H1 (cell line): ENCODE results near the gene GPR161. TPM values are rescaled to one million over a fixed set of nuclear protein-coding genes. Genes with fewer than 3 reads are reported as not detected.

Source experiments
- CTCF ChIA-PET: fragments of 300-600 bp; sonication (Branson Sonifier 250); formaldehyde crosslinking; loops from one replicate; lab custom pipeline; 2021; ENCODE audit not compliant: partially characterized antibody; lab: Charles Lee
- POLR2A ChIA-PET: fragments of 300-600 bp; sonication (Branson Sonifier 250); formaldehyde crosslinking; loops from one replicate; lab custom pipeline; 2021; ENCODE audit warnings: inconsistent platforms; ENCODE audit not compliant: partially characterized antibody; lab: Charles Lee
- DNase-seq, 2 experiments: peaks; one replicate each; pipeline versions ENCODE4 v3.0.0 to v3.0.0-alpha.2; 2010 to 2022; ENCODE audit warnings: low spot score in 2 of 2, low read depth in 1 of 2, mixed read lengths in 1 of 2
- FAIRE-seq: peaks from 2 replicates; lab custom pipeline; 2011; peaks lifted over from hg19 to GRCh38; lab: Jason Lieb, UNC
- H2AFZ ChIP-seq: 2 replicates; pipeline ENCODE4 v1.8.1; 2012; ENCODE audit warnings: low read length, inconsistent platforms
- H2AK5ac ChIP-seq: 2 replicates; pipeline ENCODE4 v1.6.1; 2013; ENCODE audit warnings: low read depth, low read length
- H2BK120ac ChIP-seq: replicated peaks from 2 replicates; pipeline ENCODE3; 2013; ENCODE audit warnings: low read depth, low read length, inconsistent platforms
- H2BK12ac ChIP-seq: 2 replicates; pipeline ENCODE4 v1.6.1; 2013; ENCODE audit warnings: low read depth, low read length
- H2BK15ac ChIP-seq: 2 replicates; pipeline ENCODE4 v1.6.1; 2013; ENCODE audit warnings: low read length
- H2BK20ac ChIP-seq: 2 replicates; pipeline ENCODE4 v1.6.1; 2013; ENCODE audit warnings: low read length
- H2BK5ac ChIP-seq: 2 replicates; pipeline ENCODE4 v1.6.1; 2013; ENCODE audit warnings: low read depth, low read length
- H3K14ac ChIP-seq: 2 replicates; pipeline ENCODE4 v1.6.1; 2013; ENCODE audit warnings: inconsistent platforms; ENCODE audit not compliant: insufficient read length
- H3K18ac ChIP-seq: 2 replicates; pipeline ENCODE4 v1.6.1; 2013; ENCODE audit warnings: low read length; ENCODE audit errors: extremely low read depth
- H3K23ac ChIP-seq: 2 replicates; pipeline ENCODE4 v1.6.1; 2013; ENCODE audit warnings: inconsistent platforms; ENCODE audit not compliant: insufficient read length
- H3K23me2 ChIP-seq: 2 replicates; pipeline ENCODE4 v1.6.1; 2013; ENCODE audit warnings: low read depth, low read length
- H3K27ac ChIP-seq: 2 replicates; pipeline ENCODE4 v1.6.1; 2011; ENCODE audit warnings: low read depth, low read length, inconsistent platforms
- H3K27me3 ChIP-seq, 4 experiments: replicated peaks in 1 of 4; 1 replicate in 1 of 4; 2 replicates in 3 of 4; pipeline versions ENCODE4 v1.6.1 to v1.8.1; 2011 to 2013; ENCODE audit warnings: low read length in 3 of 4, mild to moderate bottlenecking in 3 of 4, inconsistent platforms in 2 of 4, mixed read lengths in 2 of 4, moderate library complexity in 1 of 4; ENCODE audit not compliant: control insufficient read depth in 3 of 4, insufficient read depth in 3 of 4; ENCODE audit errors: extremely low read depth in 1 of 4
- H3K36me3 ChIP-seq, 4 experiments: 2 replicates each; pipeline versions ENCODE4 v1.6.1 to v1.8.1; 2011 to 2013; ENCODE audit warnings: mild to moderate bottlenecking in 4 of 4, low read length in 3 of 4, moderate library complexity in 2 of 4, control low read depth in 1 of 4, inconsistent platforms in 1 of 4; ENCODE audit not compliant: insufficient read depth in 4 of 4, control insufficient read depth in 2 of 4
- H3K4ac ChIP-seq: replicated peaks from 2 replicates; pipeline ENCODE3; 2013; ENCODE audit warnings: low read length, low read depth, mixed read lengths, inconsistent platforms; ENCODE audit not compliant: insufficient read length
- H3K4me1 ChIP-seq, 4 experiments: replicated peaks in 1 of 4; 1 replicate in 1 of 4; 2 replicates in 3 of 4; pipeline versions ENCODE4 v1.6.1 to v1.8.1; 2011 to 2013; ENCODE audit warnings: low read length in 3 of 4, inconsistent platforms in 2 of 4, mixed read lengths in 1 of 4; ENCODE audit not compliant: insufficient read depth in 4 of 4, control insufficient read depth in 3 of 4
- H3K4me2 ChIP-seq, 2 experiments: 2 replicates each; pipeline versions ENCODE4 v1.6.1 to v1.8.1; 2011 to 2013; ENCODE audit warnings: low read depth in 2 of 2, low read length in 2 of 2, control low read depth in 1 of 2, inconsistent platforms in 1 of 2, mild to moderate bottlenecking in 1 of 2; ENCODE audit not compliant: insufficient read depth in 1 of 2
- H3K4me3 ChIP-seq, 4 experiments: fragments of 200-600, 300-600 bp in 1 of 4; sonication (generic), shearing (Covaris generic), sonication (Bioruptor Twin) in 1 of 4; 2 replicates each; pipeline versions ENCODE4 v1.5.1 to v1.8.1; 2011 to 2016; ENCODE audit warnings: low read length in 4 of 4, low read depth in 3 of 4, control low read depth in 2 of 4, inconsistent platforms in 2 of 4, mild to moderate bottlenecking in 2 of 4, mixed read lengths in 1 of 4, moderate library complexity in 1 of 4; ENCODE audit not compliant: insufficient read depth in 2 of 4; ENCODE audit errors: extremely low read depth in 1 of 4
- H3K56ac ChIP-seq: replicated peaks from 2 replicates; pipeline ENCODE3; 2013; ENCODE audit warnings: low read depth, mild to moderate bottlenecking, mixed read lengths, low read length, inconsistent platforms; ENCODE audit not compliant: insufficient read length
- H3K79me1 ChIP-seq: 2 replicates; pipeline ENCODE4 v1.6.1; 2013; ENCODE audit warnings: low read depth, low read length, control low read depth
- H3K79me2 ChIP-seq, 2 experiments: 2 replicates each; pipeline versions ENCODE4 v1.6.1 to v1.8.1; 2012 to 2013; ENCODE audit warnings: low read length in 2 of 2, mild to moderate bottlenecking in 2 of 2, inconsistent platforms in 1 of 2; ENCODE audit not compliant: insufficient read depth in 2 of 2, control insufficient read depth in 1 of 2
- H3K9ac ChIP-seq, 4 experiments: replicated peaks in 1 of 4; 1 replicate in 1 of 4; 2 replicates in 3 of 4; pipeline versions ENCODE4 v1.6.1 to v1.8.1; 2011 to 2013; ENCODE audit warnings: low read depth in 3 of 4, low read length in 3 of 4, control low read depth in 2 of 4, mild to moderate bottlenecking in 2 of 4, moderate library complexity in 2 of 4, inconsistent platforms in 1 of 4; ENCODE audit errors: extremely low read depth in 1 of 4
- H3K9me3 ChIP-seq, 2 experiments: 2 replicates each; pipeline versions ENCODE4 v1.6.1 to v1.8.1; 2012 to 2013; ENCODE audit warnings: mild to moderate bottlenecking in 2 of 2, moderate library complexity in 2 of 2, control low read depth in 1 of 2, inconsistent platforms in 1 of 2, low read depth in 1 of 2, low read length in 1 of 2, mixed read lengths in 1 of 2; ENCODE audit not compliant: insufficient read depth in 2 of 2
- H4K20me1 ChIP-seq, 2 experiments: replicated peaks in 1 of 2; 2 replicates each; pipeline versions ENCODE3 to v1.8.1; 2011 to 2013; ENCODE audit warnings: inconsistent platforms in 2 of 2, low read length in 2 of 2, mild to moderate bottlenecking in 1 of 2; ENCODE audit not compliant: insufficient read depth in 2 of 2, control insufficient read depth in 1 of 2
- H4K5ac ChIP-seq: 2 replicates; pipeline ENCODE4 v1.6.1; 2013; ENCODE audit warnings: low read length, low read depth, mixed read lengths, inconsistent platforms; ENCODE audit not compliant: insufficient read length
- H4K8ac ChIP-seq: 2 replicates; pipeline ENCODE4 v1.8.0; 2013; ENCODE audit warnings: mild to moderate bottlenecking, moderate library complexity, low read length, inconsistent platforms; ENCODE audit not compliant: insufficient read depth; ENCODE audit errors: extremely low read depth
- H4K91ac ChIP-seq: replicated peaks from 2 replicates; pipeline ENCODE3; 2013; ENCODE audit warnings: low read length, mixed read lengths, inconsistent platforms; ENCODE audit not compliant: insufficient read length
- EZH2 ChIP-seq: fragments of 200-600 bp; sonication (generic); IDR thresholded peaks from 2 replicates; pipeline ENCODE4 v1.7.1; 2012; ENCODE audit warnings: low read depth, mild to moderate bottlenecking, moderate library complexity, low read length, inconsistent platforms; ENCODE audit not compliant: severe bottlenecking
- GTF2F1 ChIP-seq: IDR thresholded peaks from 2 replicates; pipeline ENCODE4 v1.6.1; 2012; ENCODE audit warnings: low read depth, low read length, improper control_type of control experiment, borderline replicate concordance
- WGBS, 2 experiments: shearing (Covaris generic) in 1 of 2; methylation state at CpG; one replicate each; pipeline versions ENCODE4 v1.1.6 to v1.1.7; 2013 to 2015; ENCODE audit warnings: low lambda C conversion rate in 2 of 2, mixed read lengths in 2 of 2, inconsistent platforms in 1 of 2, low coverage in 1 of 2, missing lambda C conversion rate in 1 of 2; ENCODE audit not compliant: insufficient replicate concordance in 2 of 2, insufficient coverage in 1 of 2, insufficient read length in 1 of 2; ENCODE audit errors: extremely low coverage in 1 of 2, missing lambda C conversion rate in 1 of 2; 5-methylcytosine and 5-hydroxymethylcytosine counted together
- polyA plus RNA-seq, 7 experiments: library from polyadenylated mRNA; depleted of rRNA in 3 of 7; stranded (reverse) in 5 of 7; unstranded in 2 of 7; fragments of >200 nt in 5 of 7; fragments of 200-250 nt in 2 of 7; gene quantifications; 1 replicate in 5 of 7; 2 replicates in 1 of 7; 4 replicates in 1 of 7; pipeline versions ENCODE4 v1.2.1 to v1.2.3, GENCODE V29; 2011 to 2013; ENCODE audit warnings: missing spikeins in 2 of 7, mixed read lengths in 2 of 7
- total RNA-seq: library from RNA; stranded (reverse); fragmentation: NEBNext Ultra II Directional; extraction: Animal tissue kit (Norgen Biotek cat#: 25700); gene quantifications from 2 replicates; pipeline ENCODE4 v1.2.1, GENCODE V29; 2021
- TF ChIP-seq, protein P1 (sequence below): IDR thresholded peaks from 2 replicates; pipeline ENCODE4 v1.6.1; 2011; ENCODE audit warnings: low read length, improper control_type of control experiment

GPR161 gene
- total and polyA plus RNA-seq, 2 of the 8 experiments (the other 6 are each of a cell fraction or from before 2014, with no cell fraction given) = 13.7 to 16.8 TPM

DNA sequence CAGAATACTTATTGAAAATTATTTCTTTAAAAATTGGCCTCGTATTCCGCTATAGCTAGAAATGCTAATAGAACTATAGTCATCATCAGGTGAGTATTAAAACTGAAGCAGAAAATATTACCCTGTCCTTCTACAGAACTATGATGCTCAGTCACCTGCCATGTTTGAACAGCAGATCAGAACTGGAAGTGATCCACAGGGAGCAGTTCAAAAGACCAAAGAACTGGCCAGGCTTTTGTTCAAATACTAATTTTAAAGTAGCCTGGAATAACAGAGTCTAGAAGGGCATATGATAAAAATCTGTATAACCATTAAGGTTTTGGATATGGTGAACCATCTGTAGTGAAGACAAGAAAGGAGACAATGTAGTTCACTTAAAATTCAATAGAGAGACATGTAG is 94.4 kb downstream of the GPR161 start:
- H3K79me2 ChIP-seq = no peaks in the 10 kb centered on the region
- H3K14ac ChIP-seq = no peak overlapping the region
- no peak overlapping the region for H2BK5ac ChIP-seq
- no peak overlapping the region for H3K27ac ChIP-seq
- FAIRE-seq (no peak), DNase-seq (no peak)
- ChIA-PET POLR2A (no interaction called here), CTCF (no interaction called here)
- H3K79me1 ChIP-seq = no peaks in the 10 kb centered on the region; the same call in 1 of the 2 replicates
- no peak overlapping the region for H2BK120ac ChIP-seq
- H3K4me1 ChIP-seq = no peaks in the 10 kb centered on the region
- H4K91ac ChIP-seq = no peak overlapping the region
- peaks cover 0 to 15% (median 6%) of the 10 kb centered on the region in 4 experiments; a peak in 4 of 8 replicates for H3K36me3 ChIP-seq
- TF ChIP-seq, protein P1, sequence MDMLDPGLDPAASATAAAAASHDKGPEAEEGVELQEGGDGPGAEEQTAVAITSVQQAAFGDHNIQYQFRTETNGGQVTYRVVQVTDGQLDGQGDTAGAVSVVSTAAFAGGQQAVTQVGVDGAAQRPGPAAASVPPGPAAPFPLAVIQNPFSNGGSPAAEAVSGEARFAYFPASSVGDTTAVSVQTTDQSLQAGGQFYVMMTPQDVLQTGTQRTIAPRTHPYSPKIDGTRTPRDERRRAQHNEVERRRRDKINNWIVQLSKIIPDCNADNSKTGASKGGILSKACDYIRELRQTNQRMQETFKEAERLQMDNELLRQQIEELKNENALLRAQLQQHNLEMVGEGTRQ = no peak
- TF ChIP-seq GTF2F1 (no peak), EZH2 (no peak)
- no peaks in the 10 kb centered on the region for H3K27me3 ChIP-seq
- no peak overlapping the region for H2BK12ac ChIP-seq
- no peak overlapping the region for H4K8ac ChIP-seq
- no peak overlapping the region for H3K56ac ChIP-seq
- no peak overlapping the region for H3K18ac ChIP-seq
- H2AFZ ChIP-seq = no peak overlapping the region
- H3K23me2 ChIP-seq = no peaks in the 10 kb centered on the region
- WGBS, 2 experiments = 89% methylated on average over 2 of the region's 2 CpGs; no CpG with 5 or more reads in 1 of the 2 experiments
- H3K9ac ChIP-seq = no peak overlapping the region
- no peak overlapping the region for H3K4me2 ChIP-seq
- no peaks in the 10 kb centered on the region for H3K9me3 ChIP-seq
- H3K4me3 ChIP-seq = no peak overlapping the region
- no peak overlapping the region for H2AK5ac ChIP-seq
- no peak overlapping the region for H2BK20ac ChIP-seq
- H4K5ac ChIP-seq = no peak overlapping the region
- no peak overlapping the region for H3K23ac ChIP-seq
- no peak overlapping the region for H2BK15ac ChIP-seq
- no peak overlapping the region for H3K4ac ChIP-seq
- H4K20me1 ChIP-seq = no peaks in the 10 kb centered on the region
